Choroid plexus epithelial cell (primary cell): ENCODE results near the gene SLC12A2.
A peak's percentile ranks its signal among the peaks of the same experiment; 100 is the strongest.

Source experiments
- DNase-seq: peaks from one replicate; pipeline ENCODE4 v3.0.0-alpha.2; 2010; ENCODE audit warnings: low read depth
- H3K4me3 ChIP-seq: 2 replicates; pipeline ENCODE4 v1.5.1; 2011; ENCODE audit warnings: low read depth, mild to moderate bottlenecking, control low read depth, low read length, moderate library complexity
- TF ChIP-seq, protein P1 (sequence below): conservative IDR thresholded peaks from 2 replicates; pipeline ENCODE4 v1.5.1; 2011; ENCODE audit warnings: low read depth, mild to moderate bottlenecking, control low read depth, inconsistent platforms, low read length, moderate library complexity

SLC12A2 gene

DNA sequence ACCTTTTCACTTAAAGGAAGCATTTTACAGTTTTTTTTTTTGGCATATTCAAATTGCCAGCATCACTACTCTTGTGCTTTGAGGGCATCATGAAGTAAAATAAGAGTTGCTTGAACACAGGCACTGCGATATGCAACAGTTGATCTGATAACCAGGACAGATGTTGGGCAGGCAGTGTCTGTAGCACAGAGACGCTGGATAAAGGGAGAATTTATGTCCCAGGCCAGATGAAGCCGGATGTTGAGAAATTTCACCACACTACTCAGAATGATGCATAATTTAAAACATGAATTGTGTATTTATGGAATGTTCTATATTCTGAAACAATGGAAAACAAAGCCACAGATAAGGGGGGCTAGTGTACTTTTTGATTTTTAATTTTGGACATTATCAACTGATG, 71.4 kb downstream of the SLC12A2 start:
- TF ChIP-seq, protein P1, sequence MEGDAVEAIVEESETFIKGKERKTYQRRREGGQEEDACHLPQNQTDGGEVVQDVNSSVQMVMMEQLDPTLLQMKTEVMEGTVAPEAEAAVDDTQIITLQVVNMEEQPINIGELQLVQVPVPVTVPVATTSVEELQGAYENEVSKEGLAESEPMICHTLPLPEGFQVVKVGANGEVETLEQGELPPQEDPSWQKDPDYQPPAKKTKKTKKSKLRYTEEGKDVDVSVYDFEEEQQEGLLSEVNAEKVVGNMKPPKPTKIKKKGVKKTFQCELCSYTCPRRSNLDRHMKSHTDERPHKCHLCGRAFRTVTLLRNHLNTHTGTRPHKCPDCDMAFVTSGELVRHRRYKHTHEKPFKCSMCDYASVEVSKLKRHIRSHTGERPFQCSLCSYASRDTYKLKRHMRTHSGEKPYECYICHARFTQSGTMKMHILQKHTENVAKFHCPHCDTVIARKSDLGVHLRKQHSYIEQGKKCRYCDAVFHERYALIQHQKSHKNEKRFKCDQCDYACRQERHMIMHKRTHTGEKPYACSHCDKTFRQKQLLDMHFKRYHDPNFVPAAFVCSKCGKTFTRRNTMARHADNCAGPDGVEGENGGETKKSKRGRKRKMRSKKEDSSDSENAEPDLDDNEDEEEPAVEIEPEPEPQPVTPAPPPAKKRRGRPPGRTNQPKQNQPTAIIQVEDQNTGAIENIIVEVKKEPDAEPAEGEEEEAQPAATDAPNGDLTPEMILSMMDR: no peak
- DNase-seq: peak; percentile 12

DNA sequence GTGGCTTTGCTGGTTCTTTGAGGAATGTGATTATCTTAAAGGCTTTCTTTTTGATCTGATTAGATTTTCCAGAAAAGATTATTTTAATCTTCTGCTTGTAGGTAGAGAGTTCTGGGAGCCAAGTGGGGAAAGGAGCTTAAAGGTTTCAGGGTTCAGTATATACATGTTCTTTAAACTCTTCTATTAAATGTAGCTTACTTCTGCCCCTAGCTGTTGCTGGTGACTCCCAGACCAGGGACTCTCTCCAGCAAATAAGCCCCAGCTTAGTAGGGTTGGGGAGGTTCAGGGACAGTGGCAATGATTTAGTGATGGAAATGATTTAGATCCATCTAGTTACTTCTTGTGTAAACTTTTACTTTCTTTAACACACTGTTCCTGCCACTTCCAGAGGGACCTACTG, 72.2 kb downstream of the SLC12A2 start:
- H3K4me3 ChIP-seq: no peak overlapping the region
- DNase-seq: no peak
- TF ChIP-seq, protein P1: peak; percentile 11

More for the DNA sequence above, 71.4 kb downstream of the SLC12A2 start:
- H3K4me3 ChIP-seq: no peak overlapping the region

DNA sequence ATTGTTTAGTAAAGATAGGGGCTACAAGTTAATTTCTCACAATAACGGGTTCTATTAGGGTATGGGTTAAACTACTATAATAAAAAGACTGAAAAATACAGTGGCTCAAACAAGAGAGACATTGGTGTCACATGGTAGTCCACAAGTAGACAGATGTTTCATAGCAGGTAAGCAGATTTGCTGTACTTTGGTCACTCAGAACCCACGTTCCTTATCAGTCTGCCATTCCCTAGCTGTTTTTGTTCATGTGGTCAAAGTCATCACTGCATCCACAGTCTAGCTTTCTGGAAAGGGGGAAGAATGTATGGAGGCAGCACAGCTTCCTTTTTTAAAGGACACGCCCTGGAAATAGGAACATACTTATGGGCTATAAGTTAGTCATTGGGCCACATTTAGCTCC, 73.0 kb downstream of the SLC12A2 start:
- DNase-seq: no peak
- H3K4me3 ChIP-seq: no peak overlapping the region
- TF ChIP-seq, protein P1: no peak

DNA sequence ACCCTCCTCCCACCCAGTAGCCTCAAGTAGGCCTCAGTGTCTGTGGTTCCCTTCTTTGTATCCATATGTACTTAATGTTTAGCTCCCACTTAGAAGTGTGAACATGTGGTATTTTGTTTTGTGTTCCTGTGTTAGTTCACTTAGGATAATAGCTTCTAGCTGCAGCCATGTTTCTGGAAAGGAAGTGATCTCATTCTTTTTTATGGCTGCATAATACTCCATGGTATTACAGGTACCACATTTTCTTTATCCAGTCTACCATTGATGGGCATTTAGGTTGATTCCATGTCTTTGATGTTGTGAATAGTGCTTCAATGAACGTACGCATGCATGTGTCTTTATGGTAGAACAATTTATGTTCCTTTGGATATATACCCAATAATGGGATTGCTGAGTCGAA, 74.8 kb downstream of the SLC12A2 start:
- TF ChIP-seq, protein P1: no peak
- no peak overlapping the region for H3K4me3 ChIP-seq
- DNase-seq: no peak

DNA sequence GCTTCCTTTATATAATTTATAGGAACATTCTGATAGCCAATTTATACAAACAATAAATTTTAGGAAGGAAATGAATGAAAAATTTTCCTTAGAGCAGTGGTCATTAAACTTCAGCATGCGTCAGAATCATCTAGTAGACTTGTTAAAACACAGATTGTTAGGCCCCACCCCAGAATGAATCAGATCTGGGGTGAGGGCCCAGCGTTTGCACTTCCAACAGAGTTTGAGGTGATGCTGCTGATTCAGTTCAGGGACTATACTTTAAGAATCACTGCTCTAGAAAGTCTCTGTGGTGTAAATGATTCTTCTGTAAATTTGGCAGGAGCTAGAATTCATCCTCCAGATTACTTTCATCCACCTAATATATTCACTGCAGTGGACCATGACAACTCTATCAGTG, 80.4 kb downstream of the SLC12A2 start:
- DNase-seq: peak; percentile 47
- TF ChIP-seq, protein P1: no peak
- no peak overlapping the region for H3K4me3 ChIP-seq

DNA sequence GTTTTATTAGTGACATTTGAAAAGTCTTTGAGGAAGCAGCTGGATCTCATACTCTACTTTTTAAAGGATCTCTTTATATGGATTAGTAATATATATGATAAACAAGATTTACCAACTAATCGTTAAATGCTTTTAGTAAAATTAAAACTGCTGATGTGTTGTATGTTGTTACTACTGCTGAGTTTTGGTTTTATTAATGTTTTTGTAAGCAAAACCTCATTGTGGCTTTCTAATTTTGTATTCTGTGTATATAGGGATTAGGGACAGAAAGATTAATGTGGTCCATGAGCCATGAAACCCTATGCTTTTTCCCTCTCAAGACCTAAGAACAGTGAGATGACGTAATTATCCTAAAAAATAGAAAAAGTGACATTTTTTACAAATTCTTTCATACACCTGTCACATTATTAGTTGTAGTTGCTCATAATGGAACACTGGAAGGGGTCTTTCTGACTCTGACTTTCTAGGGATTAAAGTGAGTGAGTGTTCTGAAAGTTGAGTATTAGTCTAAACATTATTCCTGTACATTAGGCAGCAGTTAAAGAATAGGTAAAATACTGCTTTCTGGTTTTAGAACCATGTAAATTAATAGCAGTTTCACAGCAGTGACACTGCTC, 85.9 kb downstream of the SLC12A2 start:
- DNase-seq: no peak
- H3K4me3 ChIP-seq: no peak overlapping the region
- TF ChIP-seq, protein P1: no peak

DNA sequence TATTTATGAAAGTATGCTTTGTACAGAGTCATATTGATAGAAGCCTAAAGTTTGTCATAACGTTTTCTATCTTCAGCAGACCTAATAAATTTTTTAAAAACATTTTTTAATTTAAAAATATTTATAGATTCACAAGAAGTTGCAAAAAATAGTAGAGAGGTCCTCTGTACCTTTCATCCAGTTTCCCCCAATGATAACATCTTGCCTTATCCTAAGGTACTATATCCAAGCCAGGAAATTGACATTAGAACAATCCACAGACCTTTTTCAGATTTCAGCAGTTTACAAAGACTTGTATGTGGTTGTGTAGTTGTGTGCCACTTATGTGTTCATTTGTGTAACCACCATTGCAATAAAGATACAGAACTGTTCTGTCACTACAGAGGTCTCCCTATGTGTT, 88.5 kb downstream of the SLC12A2 start:
- no peak for DNase-seq
- TF ChIP-seq, protein P1: no peak
- H3K4me3 ChIP-seq: no peak overlapping the region
